B cell (primary cell): ENCODE results near the gene TIMM50.

Source experiments
- EZH2 ChIP-seq: IDR thresholded peaks from 2 replicates; pipeline ENCODE4 v1.6.1; 2012; ENCODE audit warnings: borderline replicate concordance, low read depth, mild to moderate bottlenecking, moderate library complexity, low read length; ENCODE audit not compliant: insufficient read depth, poor library complexity, severe bottlenecking
- TF ChIP-seq, protein P1 (sequence below): fragments of 200-600 bp; IDR thresholded peaks from one replicate; pipeline ENCODE4 v1.8.0; 2022; ENCODE audit warnings: antibody characterized with exemption, mild to moderate bottlenecking

DNA sequence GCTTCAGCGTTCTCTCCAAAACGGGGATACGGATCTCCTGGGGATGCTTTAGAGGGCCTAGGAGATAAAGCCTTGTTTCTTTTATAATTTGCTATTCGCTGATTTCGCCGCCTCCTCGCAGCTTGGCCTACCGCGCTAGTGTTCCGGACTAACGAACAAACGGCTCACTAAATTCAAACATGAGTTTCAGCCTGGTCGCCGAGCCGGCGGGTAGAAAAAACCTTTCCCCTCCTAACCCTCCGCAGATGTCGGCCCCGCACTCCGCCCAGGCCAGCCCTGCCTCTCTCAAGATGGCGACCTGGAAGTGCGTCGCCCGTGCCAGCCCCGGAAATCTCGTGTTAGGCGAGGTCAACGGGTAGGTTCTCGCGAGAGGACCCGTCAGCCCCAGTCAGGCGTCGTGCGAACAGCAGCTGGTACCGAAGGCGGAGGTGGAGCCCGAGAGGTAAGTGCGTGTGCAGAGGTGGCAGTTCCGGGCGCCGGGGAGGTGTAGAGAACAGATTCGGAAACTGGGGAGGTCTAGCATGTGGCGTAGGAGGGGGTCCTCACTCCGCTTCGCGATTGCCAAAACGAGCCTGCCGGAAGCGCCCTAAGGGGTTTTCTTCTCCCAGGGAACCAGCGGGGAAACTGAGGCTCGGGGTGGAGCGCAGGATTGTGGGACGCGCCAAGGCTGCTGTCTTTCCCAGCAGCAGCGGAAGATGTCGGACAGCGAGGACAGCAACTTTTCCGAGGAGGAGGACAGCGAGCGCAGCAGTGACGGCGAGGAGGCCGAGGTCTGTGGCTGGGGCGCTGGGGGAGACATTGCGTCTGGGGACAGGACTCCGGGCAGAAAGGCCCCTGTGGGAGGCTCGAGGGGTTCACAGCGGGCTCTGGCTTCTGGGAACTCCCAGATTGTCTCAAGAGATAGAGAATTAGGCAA is 35.2 kb upstream of the TIMM50 start, which contains the start of gene SUPT5H:
- TF ChIP-seq, protein P1, sequence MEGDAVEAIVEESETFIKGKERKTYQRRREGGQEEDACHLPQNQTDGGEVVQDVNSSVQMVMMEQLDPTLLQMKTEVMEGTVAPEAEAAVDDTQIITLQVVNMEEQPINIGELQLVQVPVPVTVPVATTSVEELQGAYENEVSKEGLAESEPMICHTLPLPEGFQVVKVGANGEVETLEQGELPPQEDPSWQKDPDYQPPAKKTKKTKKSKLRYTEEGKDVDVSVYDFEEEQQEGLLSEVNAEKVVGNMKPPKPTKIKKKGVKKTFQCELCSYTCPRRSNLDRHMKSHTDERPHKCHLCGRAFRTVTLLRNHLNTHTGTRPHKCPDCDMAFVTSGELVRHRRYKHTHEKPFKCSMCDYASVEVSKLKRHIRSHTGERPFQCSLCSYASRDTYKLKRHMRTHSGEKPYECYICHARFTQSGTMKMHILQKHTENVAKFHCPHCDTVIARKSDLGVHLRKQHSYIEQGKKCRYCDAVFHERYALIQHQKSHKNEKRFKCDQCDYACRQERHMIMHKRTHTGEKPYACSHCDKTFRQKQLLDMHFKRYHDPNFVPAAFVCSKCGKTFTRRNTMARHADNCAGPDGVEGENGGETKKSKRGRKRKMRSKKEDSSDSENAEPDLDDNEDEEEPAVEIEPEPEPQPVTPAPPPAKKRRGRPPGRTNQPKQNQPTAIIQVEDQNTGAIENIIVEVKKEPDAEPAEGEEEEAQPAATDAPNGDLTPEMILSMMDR, result no peak
- no peak for TF ChIP-seq EZH2
